OCI-LY7 (cell line): ENCODE results near the gene NRCAM. TPM values are rescaled to one million over a fixed set of nuclear protein-coding genes. Genes with fewer than 3 reads are reported as not detected.
"Not testable (repeated sequence)": the region's sequence is repeated elsewhere in the genome, so short reads cannot be mapped to it uniquely, and the experiment has no call there.

ENCODE experiments used
- BruUV-seq: library from RNA; stranded (reverse); fragments of 400-500 nt; replicated peaks from 2 replicates; lab custom pipeline; 2021; lab: Mats Ljungman, UMichigan
- CTCF ChIA-PET: fragments of 300-600 bp; sonication (Branson Sonifier 250); formaldehyde crosslinking; loops from one replicate; lab custom pipeline; 2022; ENCODE audit warnings: antibody characterized with exemption; ENCODE audit not compliant: unreplicated experiment; lab: Charles Lee
- POLR2A ChIA-PET: fragments of 300-600 bp; sonication (Branson Sonifier 250); formaldehyde crosslinking; loops from one replicate; lab custom pipeline; 2022; ENCODE audit warnings: antibody characterized with exemption; lab: Charles Lee
- DNase-seq: peaks from one replicate; pipeline ENCODE4 v3.0.0-alpha.2; 2015; ENCODE audit warnings: low spot score
- H2AFZ ChIP-seq: fragments of 200-600 bp; sonication (generic), shearing (Covaris generic); 2 replicates; pipeline ENCODE4 v1.6.1; 2014; ENCODE audit warnings: mild to moderate bottlenecking, antibody characterized with exemption, low read length, moderate library complexity
- H3K27ac ChIP-seq: fragments of 200-600 bp; sonication (generic); 2 replicates; pipeline ENCODE4 v1.5.1; 2014; ENCODE audit warnings: mixed run types, low read depth, mild to moderate bottlenecking, moderate library complexity, low read length, inconsistent platforms; ENCODE audit not compliant: poor library complexity, severe bottlenecking
- H3K36me3 ChIP-seq: fragments of 200-600 bp; sonication (generic); 2 replicates; pipeline ENCODE4 v1.6.1; 2014; ENCODE audit warnings: mild to moderate bottlenecking, antibody characterized with exemption, low read length, moderate library complexity, mixed read lengths; ENCODE audit not compliant: insufficient read depth
- H3K4me1 ChIP-seq: fragments of 200-600 bp; sonication (generic); 2 replicates; pipeline ENCODE4 v1.5.1; 2014; ENCODE audit warnings: mild to moderate bottlenecking, low read length; ENCODE audit not compliant: insufficient read depth, poor library complexity, severe bottlenecking
- H3K4me2 ChIP-seq: fragments of 200-600 bp; sonication (generic); 2 replicates; pipeline ENCODE4 v1.6.1; 2014; ENCODE audit warnings: mild to moderate bottlenecking, low read length
- H3K4me3 ChIP-seq: fragments of 200-600 bp; sonication (generic); 2 replicates; pipeline ENCODE4 v1.5.1; 2014; ENCODE audit warnings: mild to moderate bottlenecking, low read depth, low read length; ENCODE audit not compliant: poor library complexity, severe bottlenecking
- H3K79me2 ChIP-seq: fragments of 200-600 bp; sonication (generic); 2 replicates; pipeline ENCODE4 v1.6.1; 2016; ENCODE audit warnings: low read depth, mild to moderate bottlenecking, low read length, moderate library complexity, mixed read lengths; ENCODE audit not compliant: insufficient read depth
- H3K9me2 ChIP-seq: fragments of 200-600 bp; sonication (generic); 2 replicates; pipeline ENCODE4 v1.6.1; 2016; ENCODE audit warnings: mild to moderate bottlenecking, low read length, mixed read lengths; ENCODE audit not compliant: insufficient read depth
- H3K9me3 ChIP-seq: fragments of 200-600 bp; sonication (generic); 2 replicates; pipeline ENCODE4 v1.6.1; 2014; ENCODE audit warnings: mild to moderate bottlenecking, mixed run types, low read length, mixed read lengths
- H4K20me1 ChIP-seq: fragments of 200-600 bp; sonication (generic); 2 replicates; pipeline ENCODE4 v1.6.1; 2014; ENCODE audit warnings: mild to moderate bottlenecking, antibody characterized with exemption, low read length, moderate library complexity, mixed read lengths; ENCODE audit not compliant: insufficient read depth
- EZH2phosphoT487 ChIP-seq: fragments of 200-600 bp; sonication (generic); IDR thresholded peaks from 2 replicates; pipeline ENCODE4 v1.6.1; 2018; ENCODE audit warnings: low read depth, borderline replicate concordance, mild to moderate bottlenecking, mixed run types, antibody characterized with exemption, low read length, moderate library complexity, mixed read lengths
- intact Hi-C: fragments of 100-400 bp; cut with micrococcal nuclease; formaldehyde crosslinking; loops from one replicate; pipeline ENCODE4 v1.10.0; 2022; ENCODE audit not compliant: unreplicated experiment
- total RNA-seq, 2 experiments: library from RNA; depleted of rRNA in 1 of 2; stranded (reverse); fragments of >200 nt in 1 of 2; shearing (Covaris generic) in 1 of 2; gene quantifications; 2 replicates each; pipeline ENCODE4 v1.2.3, GENCODE V29; 2014 to 2022
- TF ChIP-seq, protein P1 (sequence below): fragments of 200-600 bp; sonication (generic); conservative IDR thresholded peaks from 2 replicates; pipeline ENCODE4 v1.5.1; 2014; ENCODE audit warnings: mild to moderate bottlenecking, antibody characterized with exemption, low read length, moderate library complexity, mixed read lengths

NRCAM gene
- total RNA-seq, 2 experiments from 2014 or later, result not detected

DNA sequence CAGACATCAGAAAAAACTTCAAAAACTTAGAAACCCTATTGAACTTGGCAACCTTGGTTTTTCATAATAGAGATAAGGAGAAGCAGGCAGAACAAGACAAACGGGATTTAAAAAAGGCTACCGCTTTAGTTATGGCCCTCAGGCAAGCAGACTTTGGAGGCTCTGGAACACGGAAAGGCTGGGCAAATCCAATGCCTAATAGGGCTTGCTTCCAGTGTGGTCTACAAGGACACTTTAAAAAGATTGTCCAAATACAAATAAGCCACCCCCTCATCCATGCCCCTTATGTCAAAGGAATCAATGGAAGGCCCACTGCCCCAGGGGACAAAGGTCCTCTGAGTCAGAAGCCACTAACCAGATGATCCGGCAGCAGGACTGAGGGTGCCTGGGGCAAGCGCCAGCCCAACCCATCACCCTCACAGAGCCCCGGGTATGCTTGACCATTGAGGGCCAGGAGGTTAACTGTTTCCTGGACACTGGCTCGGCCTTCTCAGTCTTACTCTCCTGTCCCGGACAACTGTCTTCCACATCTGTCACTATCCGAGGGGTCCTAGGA lies 115.3 kb downstream of the NRCAM start:
- TF ChIP-seq EZH2phosphoT487, result no peak
- TF ChIP-seq, protein P1, sequence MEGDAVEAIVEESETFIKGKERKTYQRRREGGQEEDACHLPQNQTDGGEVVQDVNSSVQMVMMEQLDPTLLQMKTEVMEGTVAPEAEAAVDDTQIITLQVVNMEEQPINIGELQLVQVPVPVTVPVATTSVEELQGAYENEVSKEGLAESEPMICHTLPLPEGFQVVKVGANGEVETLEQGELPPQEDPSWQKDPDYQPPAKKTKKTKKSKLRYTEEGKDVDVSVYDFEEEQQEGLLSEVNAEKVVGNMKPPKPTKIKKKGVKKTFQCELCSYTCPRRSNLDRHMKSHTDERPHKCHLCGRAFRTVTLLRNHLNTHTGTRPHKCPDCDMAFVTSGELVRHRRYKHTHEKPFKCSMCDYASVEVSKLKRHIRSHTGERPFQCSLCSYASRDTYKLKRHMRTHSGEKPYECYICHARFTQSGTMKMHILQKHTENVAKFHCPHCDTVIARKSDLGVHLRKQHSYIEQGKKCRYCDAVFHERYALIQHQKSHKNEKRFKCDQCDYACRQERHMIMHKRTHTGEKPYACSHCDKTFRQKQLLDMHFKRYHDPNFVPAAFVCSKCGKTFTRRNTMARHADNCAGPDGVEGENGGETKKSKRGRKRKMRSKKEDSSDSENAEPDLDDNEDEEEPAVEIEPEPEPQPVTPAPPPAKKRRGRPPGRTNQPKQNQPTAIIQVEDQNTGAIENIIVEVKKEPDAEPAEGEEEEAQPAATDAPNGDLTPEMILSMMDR, result no peak
- POLR2A ChIA-PET, result no interaction called here
- CTCF ChIA-PET, result no interaction called here
- Histone ChIP-seq H3K4me2 (no peak overlapping the region), H3K36me3 (no peaks in the 10 kb centered on the region), H3K4me1 (no peaks in the 10 kb centered on the region), H4K20me1 (no peaks in the 10 kb centered on the region), H2AFZ (no peak overlapping the region), H3K9me2 (no peaks in the 10 kb centered on the region), H3K9me3 (no peaks in the 10 kb centered on the region), H3K27ac (no peak overlapping the region), H3K4me3 (no peak overlapping the region), H3K79me2 (no peaks in the 10 kb centered on the region)
- DNase-seq, result no peak
- no TSS peak for BruUV-seq
- intact Hi-C loops, result no loop called here

DNA sequence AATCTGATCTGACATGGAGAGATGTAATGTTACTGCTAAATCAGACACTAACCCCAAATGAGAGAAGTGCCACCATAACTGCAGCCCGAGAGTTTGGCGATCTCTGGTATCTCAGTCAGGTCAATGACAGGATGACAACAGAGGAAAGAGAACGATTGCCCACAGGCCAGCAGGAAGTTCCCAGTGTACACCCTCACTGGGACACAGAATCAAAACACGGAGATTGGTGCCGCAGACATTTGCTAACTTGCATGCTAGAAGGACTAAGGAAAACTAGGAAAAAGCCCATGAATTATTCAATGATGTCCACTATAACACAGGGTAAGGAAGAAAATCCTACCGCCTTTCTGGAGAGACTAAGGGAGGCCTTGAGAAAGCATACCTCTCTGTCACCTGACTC lies 115.8 kb downstream of the NRCAM start:
- H3K79me2 ChIP-seq, H3K9me2 ChIP-seq, intact Hi-C loops, H3K4me2 ChIP-seq, BruUV-seq, CTCF ChIA-PET, H4K20me1 ChIP-seq, H3K9me3 ChIP-seq, H3K36me3 ChIP-seq, H3K27ac ChIP-seq, DNase-seq, H2AFZ ChIP-seq, POLR2A ChIA-PET, H3K4me1 ChIP-seq, H3K4me3 ChIP-seq: not testable (repeated sequence)

DNA sequence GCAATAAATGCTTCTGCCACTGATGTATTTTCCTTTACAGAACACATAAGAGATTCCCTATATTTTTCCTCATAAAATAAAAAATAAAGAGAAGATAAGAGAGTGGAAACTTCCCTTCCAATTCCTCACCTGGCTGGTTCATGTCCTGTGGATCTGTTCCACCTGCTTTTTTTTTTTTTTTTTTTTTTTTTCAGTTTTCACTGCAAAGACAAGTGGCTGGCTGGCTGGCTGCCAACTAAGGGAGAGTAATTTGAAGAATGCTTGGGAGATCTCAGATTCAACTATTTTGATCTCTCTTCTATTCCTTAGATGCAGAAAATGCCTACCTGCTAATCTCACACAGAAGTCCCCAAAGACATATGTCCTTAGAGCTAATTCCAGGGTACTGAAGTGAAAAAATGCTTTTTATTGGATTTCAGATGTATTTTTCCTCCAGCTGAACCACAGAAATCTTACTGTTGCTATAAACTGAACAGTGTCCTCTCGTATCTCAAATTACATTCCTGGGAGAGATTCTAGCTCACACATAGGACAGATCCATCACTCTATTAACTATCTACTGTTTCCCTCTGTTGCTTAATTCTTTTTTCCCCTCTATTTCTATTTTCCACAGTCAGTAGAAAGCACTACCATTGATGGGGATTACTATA lies 120.8 kb downstream of the NRCAM start:
- ChIA-PET CTCF (no interaction called here), POLR2A (interaction anchor here (0.6 kb wide), 1 partner anchor 39 kb away, joined by 4 read pairs; no protein-coding TSS in a partner anchor)

More for the DNA sequence above, 120.8 kb downstream of the NRCAM start:
- Histone ChIP-seq H3K9me2 (no peaks in the 10 kb centered on the region), H3K4me2 (no peak overlapping the region), H2AFZ (no peak overlapping the region), H3K27ac (no peak overlapping the region), H3K4me3 (no peak overlapping the region), H3K36me3 (no peaks in the 10 kb centered on the region), H3K9me3 (no peaks in the 10 kb centered on the region), H4K20me1 (no peaks in the 10 kb centered on the region), H3K79me2 (no peaks in the 10 kb centered on the region), H3K4me1 (no peaks in the 10 kb centered on the region)
- BruUV-seq, result no TSS peak
- DNase-seq, result no peak
- intact Hi-C loops, result no loop called here
- no peak for TF ChIP-seq EZH2phosphoT487
- TF ChIP-seq, protein P1, result no peak
